Sigmoid colon (tissue), 7 donors: ENCODE data around the gene AKR1A1. TPM values are rescaled to one million over a fixed set of nuclear protein-coding genes. Genes with fewer than 3 reads are reported as not detected.

Source experiments
- DNase-seq: peaks from one replicate; pipeline ENCODE4 v3.0.0-alpha.2; 2019
- H3K27ac ChIP-seq, 4 donors: fragments of 200-600 bp; sonication (generic); one replicate each; pipeline ENCODE4 v1.5.1; 2016 to 2019; ENCODE audit warnings: mild to moderate bottlenecking in 1 of 4
- H3K27me3 ChIP-seq, 3 donors: fragments of 200-600 bp; sonication (generic); one replicate each; pipeline ENCODE4 v1.5.1; 2019; ENCODE audit warnings: mild to moderate bottlenecking in 1 of 3
- H3K36me3 ChIP-seq, 4 donors: fragments of 200-600 bp; sonication (generic); one replicate each; pipeline ENCODE4 v1.5.1; 2016 to 2019
- H3K4me1 ChIP-seq, 4 donors: fragments of 200-600 bp; sonication (generic); one replicate each; pipeline ENCODE4 v1.5.1; 2017 to 2019
- H3K4me3 ChIP-seq, 4 donors: fragments of 200-600 bp; sonication (generic); one replicate each; pipeline ENCODE4 v1.5.1; 2017 to 2019; ENCODE audit warnings: mild to moderate bottlenecking in 2 of 4, moderate library complexity in 1 of 4
- H3K9me3 ChIP-seq, 4 donors: fragments of 200-600 bp in 3 of 4; sonication (generic) in 3 of 4; one replicate each; pipeline versions ENCODE4 v1.5.1 to v1.6.1; 2013 to 2019
- CTCF ChIP-seq, 4 experiments: fragments of 450-650 bp in 3 of 4; fragments of 200-600 bp in 1 of 4; IDR thresholded peaks; one replicate each; pipeline ENCODE4 v1.5.1; 2016 to 2019; ENCODE audit warnings: antibody characterized with exemption in 4 of 4, mild to moderate bottlenecking in 3 of 4, moderate library complexity in 2 of 4
- EP300 ChIP-seq, 4 donors: sonication (generic); formaldehyde crosslinking; IDR thresholded peaks; one replicate each; pipeline ENCODE4 v1.6.1; 2017; ENCODE audit warnings: antibody characterized with exemption in 4 of 4
- POLR2A ChIP-seq, 2 donors: fragments of 450-650 bp; IDR thresholded peaks; one replicate each; pipeline ENCODE4 v1.6.1; 2016; ENCODE audit warnings: antibody characterized with exemption in 2 of 2, mild to moderate bottlenecking in 2 of 2, moderate library complexity in 2 of 2
- POLR2AphosphoS5 ChIP-seq, 4 donors: sonication (generic); formaldehyde crosslinking; IDR thresholded peaks; one replicate each; pipeline ENCODE4 v1.6.1; 2017; ENCODE audit warnings: antibody characterized with exemption in 4 of 4
- WGBS, 2 donors: extraction: QIAGEN DNeasy Blood & Tissue Kit; methylation state at CpG; one replicate each; pipeline ENCODE4 v1.1.7; 2013; 5-methylcytosine and 5-hydroxymethylcytosine counted together
- intact Hi-C: fragments of 100-400 bp; cut with DNase I; formaldehyde crosslinking; loops from one replicate; pipeline ENCODE4 v1.15.1; 2023
- polyA plus RNA-seq, 3 donors: library from polyadenylated mRNA; stranded (reverse); fragments of 200-250 nt; gene quantifications; one replicate each; pipeline ENCODE4 v1.2.3, GENCODE V29; 2013
- total RNA-seq, 4 donors: library from RNA; depleted of rRNA; stranded (reverse); fragments of >200 nt; gene quantifications; one replicate each; pipeline ENCODE4 v1.1.0, GENCODE V29; 2016
- donor health status: healthy with polysubstance abuse.
- donor health status: Bipolar disorder and iron deficiency.
- donor health status: healthy.

AKR1A1 gene
- total and polyA plus RNA-seq, 7 donors, result 39.6 to 234 (median 64.2) TPM

GRCh38 chr1:45552331-45552730, 1.7 kb downstream of the AKR1A1 start:
- Histone ChIP-seq H3K9me3 (no peaks in the 10 kb centered on the region), H3K4me1 (peaks cover 0 to 17% (median 14%) of the 10 kb centered on the region in 4 donors), H3K36me3 (peaks cover 0 to 21% (median 0%) of the 10 kb centered on the region in 4 donors), H3K27ac (no peak overlapping the region), H3K27me3 (no peaks in the 10 kb centered on the region), H3K4me3 (no peak overlapping the region)
- TF ChIP-seq CTCF (IDR thresholded peaks at IDR 0.05) (no peak), POLR2A (IDR thresholded peaks at IDR 0.05) (no peak), POLR2AphosphoS5 (IDR thresholded peaks at IDR 0.05) (no peak), EP300 (IDR thresholded peaks at IDR 0.05) (no peak)
- intact Hi-C loops, result no loop called here
- DNase-seq, result peak; percentile 67
- 16 to 60% methylated on average over 1 of the region's 1 CpG for WGBS, 2 donors

- Histone ChIP-seq H3K27ac (no peak overlapping the region), H3K36me3 (peaks cover 0 to 23% (median 0%) of the 10 kb centered on the region in 4 donors), H3K4me1 (peaks cover 0 to 20% (median 14%) of the 10 kb centered on the region in 4 donors), H3K4me3 (no peak overlapping the region), H3K9me3 (no peaks in the 10 kb centered on the region), H3K27me3 (no peaks in the 10 kb centered on the region)
- 44 to 80% methylated on average over 6 of the region's 6 CpGs for WGBS, 2 donors
- intact Hi-C loops, result no loop called here
- no peak for TF ChIP-seq POLR2A (IDR thresholded peaks at IDR 0.05)
- no peak for DNase-seq
Measured at GRCh38 chr1:45554198-45554597, 3.6 kb downstream of the AKR1A1 start.

- no peaks in the 10 kb centered on the region for H3K27me3 ChIP-seq
- DNase-seq, result no peak
- TF ChIP-seq POLR2AphosphoS5 (IDR thresholded peaks at IDR 0.05) (no peak), CTCF (IDR thresholded peaks at IDR 0.05) (no peak), EP300 (IDR thresholded peaks at IDR 0.05) (no peak), POLR2A (IDR thresholded peaks at IDR 0.05) (no peak)
- WGBS, 2 donors, result 45 to 75% methylated on average over 3 of the region's 3 CpGs
- peaks cover 0 to 39% (median 4%) of the 10 kb centered on the region in 4 donors for H3K36me3 ChIP-seq
- H3K4me3 ChIP-seq, result no peak overlapping the region
- H3K9me3 ChIP-seq, result no peaks in the 10 kb centered on the region
- peaks cover 0 to 6% (median under 1%) of the 10 kb centered on the region in 4 donors for H3K4me1 ChIP-seq
- no peak overlapping the region for H3K27ac ChIP-seq
- intact Hi-C loops, result no loop called here
Measured at GRCh38 chr1:45557422-45557944, 6.9 kb downstream of the AKR1A1 start.

- intact Hi-C loops, result no loop called here
- H3K27ac ChIP-seq, result no peak overlapping the region
Measured at GRCh38 chr1:45563843-45564242, 13.2 kb downstream of the AKR1A1 start.

GRCh38 chr1:45566722-45567121, 16.1 kb downstream of the AKR1A1 start:
- peaks cover 0 to 62% (median 28%) of the 10 kb centered on the region in 4 donors for H3K36me3 ChIP-seq
- H3K27me3 ChIP-seq, result no peaks in the 10 kb centered on the region
- WGBS, 2 donors, result 42 to 49% methylated on average over 5 of the region's 5 CpGs
- intact Hi-C loops, result no loop called here
- no peaks in the 10 kb centered on the region for H3K9me3 ChIP-seq
- peak overlapping the region in 2 of 4 donors; percentile 4 to 31 for H3K27ac ChIP-seq
- TF ChIP-seq POLR2A (IDR thresholded peaks at IDR 0.05) (no peak), CTCF (IDR thresholded peaks at IDR 0.05) (no peak), POLR2AphosphoS5 (IDR thresholded peaks at IDR 0.05) (no peak), EP300 (IDR thresholded peaks at IDR 0.05) (no peak)
- no peak overlapping the region for H3K4me3 ChIP-seq
- DNase-seq, result peak; percentile 84
- H3K4me1 ChIP-seq, result peaks cover 0 to 12% (median 6%) of the 10 kb centered on the region in 4 donors

More at GRCh38 chr1:45563843-45564242, 13.2 kb downstream of the AKR1A1 start:
- 96 to 97% methylated on average over 2 of the region's 2 CpGs for WGBS, 2 donors
- H3K4me3 ChIP-seq, result no peak overlapping the region
- H3K4me1 ChIP-seq, result peaks cover 0 to 12% (median 6%) of the 10 kb centered on the region in 4 donors
- no peak for DNase-seq
- no peaks in the 10 kb centered on the region for H3K9me3 ChIP-seq
- TF ChIP-seq POLR2AphosphoS5 (IDR thresholded peaks at IDR 0.05), result no peak
- TF ChIP-seq CTCF (IDR thresholded peaks at IDR 0.05), result no peak
- TF ChIP-seq POLR2A (IDR thresholded peaks at IDR 0.05), result no peak
- H3K36me3 ChIP-seq, result peaks cover 0 to 63% (median 29%) of the 10 kb centered on the region in 4 donors
- H3K27me3 ChIP-seq, result no peaks in the 10 kb centered on the region
